IMR-90 (cell line): ENCODE data around the gene DCLK1. TPM values are rescaled to one million over a fixed set of nuclear protein-coding genes. Genes with fewer than 3 reads are reported as not detected.

Experiments
- ATAC-seq: fragments of 200-7000 bp; cut with Tn5 transposase; 2 replicates; pipeline ENCODE4 v1.9.1; 2020; ENCODE audit warnings: low read depth, mild to moderate bottlenecking, moderate library complexity
- BruUV-seq: library from RNA; stranded (reverse); fragments of 400-500 nt; replicated peaks from 2 replicates; lab custom pipeline; 2021; lab: Mats Ljungman, UMichigan
- CTCF ChIA-PET: fragments of 300-600 bp; formaldehyde crosslinking; extraction: SDS; loops from one replicate; lab custom pipeline; 2021; ENCODE audit warnings: antibody characterized with exemption; lab: Yijun Ruan, JAX
- POLR2A ChIA-PET: fragments of 300-600 bp; sonication (Branson Sonifier 250); formaldehyde crosslinking; loops from one replicate; lab custom pipeline; 2022; ENCODE audit warnings: antibody characterized with exemption; ENCODE audit not compliant: unreplicated experiment; lab: Charles Lee
- DNase-seq: peaks from one replicate; pipeline ENCODE4 v3.0.0; 2013
- H2AFZ ChIP-seq: replicated peaks from 2 replicates; pipeline ENCODE3; 2013; ENCODE audit warnings: low read length, mild to moderate bottlenecking; ENCODE audit not compliant: poor library complexity
- H2AK5ac ChIP-seq: 2 replicates; pipeline ENCODE4 v1.6.1; 2013; ENCODE audit warnings: low read depth, low read length, inconsistent platforms
- H2AK9ac ChIP-seq: replicated peaks from 2 replicates; pipeline ENCODE3; 2013; ENCODE audit warnings: mild to moderate bottlenecking, low read depth, low read length, moderate library complexity; ENCODE audit not compliant: poor library complexity
- H2BK120ac ChIP-seq: 2 replicates; pipeline ENCODE4 v1.6.1; 2013; ENCODE audit warnings: low read depth, low read length, inconsistent platforms
- H2BK15ac ChIP-seq: 3 replicates; pipeline ENCODE4 v1.6.1; 2013; ENCODE audit warnings: low read depth, low read length, inconsistent platforms
- H2BK20ac ChIP-seq: 2 replicates; pipeline ENCODE4 v1.6.1; 2013; ENCODE audit warnings: low read depth, mild to moderate bottlenecking, inconsistent platforms, low read length, moderate library complexity
- H2BK5ac ChIP-seq: 2 replicates; pipeline ENCODE4 v1.6.1; 2013; ENCODE audit warnings: mild to moderate bottlenecking, low read depth, low read length, inconsistent platforms; ENCODE audit not compliant: poor library complexity, severe bottlenecking
- H3K14ac ChIP-seq: replicated peaks from 2 replicates; pipeline ENCODE4 v1.6.1; 2013; ENCODE audit warnings: low read depth, low read length, inconsistent platforms
- H3K18ac ChIP-seq: 2 replicates; pipeline ENCODE4 v1.6.1; 2013; ENCODE audit warnings: low read depth, low read length, control low read depth
- H3K23ac ChIP-seq: 2 replicates; pipeline ENCODE4 v1.6.1; 2013; ENCODE audit warnings: low read depth, low read length, inconsistent platforms
- H3K27ac ChIP-seq: 2 replicates; pipeline ENCODE4 v1.5.1; 2013; ENCODE audit warnings: mild to moderate bottlenecking, control low read depth, low read length; ENCODE audit not compliant: insufficient read depth
- H3K27me3 ChIP-seq: 2 replicates; pipeline ENCODE4 v1.6.1; 2013; ENCODE audit warnings: low read length; ENCODE audit not compliant: control insufficient read depth, insufficient read depth
- H3K36me3 ChIP-seq: 2 replicates; pipeline ENCODE4 v1.6.1; 2013; ENCODE audit warnings: low read length, mixed read lengths; ENCODE audit not compliant: control insufficient read depth, insufficient read depth
- H3K4ac ChIP-seq: 2 replicates; pipeline ENCODE4 v1.6.1; 2013; ENCODE audit warnings: low read depth, low read length, inconsistent platforms
- H3K4me1 ChIP-seq: 2 replicates; pipeline ENCODE4 v1.6.1; 2013; ENCODE audit warnings: low read length, mixed read lengths; ENCODE audit not compliant: control insufficient read depth, insufficient read depth
- H3K4me2 ChIP-seq: 2 replicates; pipeline ENCODE4 v1.6.1; 2013; ENCODE audit warnings: low read depth, mild to moderate bottlenecking, control low read depth, low read length, moderate library complexity
- H3K4me3 ChIP-seq: 2 replicates; pipeline ENCODE4 v1.5.1; 2013; ENCODE audit warnings: low read depth, mild to moderate bottlenecking, control low read depth, low read length, moderate library complexity; ENCODE audit not compliant: insufficient read depth
- H3K56ac ChIP-seq: 2 replicates; pipeline ENCODE4 v1.6.1; 2013; ENCODE audit warnings: low read length, inconsistent platforms; ENCODE audit not compliant: insufficient read depth; ENCODE audit errors: extremely low read depth
- H3K79me1 ChIP-seq, 2 experiments: 2 replicates each; pipeline ENCODE4 v1.6.1; 2013; ENCODE audit warnings: low read length in 2 of 2, inconsistent platforms in 1 of 2, low read depth in 1 of 2
- H3K9ac ChIP-seq: 2 replicates; pipeline ENCODE4 v1.6.1; 2013; ENCODE audit warnings: low read depth, low read length, control low read depth
- H3K9me1 ChIP-seq: 2 replicates; pipeline ENCODE4 v1.6.1; 2013; ENCODE audit warnings: low read length, inconsistent platforms; ENCODE audit not compliant: insufficient read depth
- H3K9me3 ChIP-seq: 2 replicates; pipeline ENCODE4 v1.6.1; 2013; ENCODE audit warnings: low read length; ENCODE audit not compliant: control insufficient read depth, insufficient read depth
- H4K20me1 ChIP-seq: 2 replicates; pipeline ENCODE4 v1.6.1; 2013; ENCODE audit warnings: low read length, inconsistent platforms; ENCODE audit not compliant: insufficient read depth
- H4K5ac ChIP-seq: 2 replicates; pipeline ENCODE4 v1.6.1; 2013; ENCODE audit warnings: mild to moderate bottlenecking, low read depth, low read length, control low read depth
- H4K8ac ChIP-seq, 2 experiments: 2 replicates each; pipeline ENCODE4 v1.6.1; 2013; ENCODE audit warnings: low read depth in 2 of 2, low read length in 2 of 2, control low read depth in 1 of 2, inconsistent platforms in 1 of 2
- H4K91ac ChIP-seq: 2 replicates; pipeline ENCODE4 v1.6.1; 2013; ENCODE audit warnings: low read depth, low read length, inconsistent platforms; ENCODE audit not compliant: insufficient read depth
- BHLHE40 ChIP-seq: fragments of 150-350 bp; IDR thresholded peaks from 2 replicates; pipeline ENCODE4 v1.6.1; 2016; ENCODE audit warnings: mild to moderate bottlenecking, low read depth, low read length
- CEBPB ChIP-seq: IDR thresholded peaks from 2 replicates; pipeline ENCODE4 v1.6.1; 2012; ENCODE audit warnings: low read depth, low read length, improper control_type of control experiment
- CHD1 ChIP-seq: IDR thresholded peaks from 2 replicates; pipeline ENCODE4 v1.6.1; 2012; ENCODE audit warnings: low read depth, low read length, improper control_type of control experiment
- FOS ChIP-seq: fragments of 150-350 bp; IDR thresholded peaks from 2 replicates; pipeline ENCODE4 v1.6.1; 2016; ENCODE audit warnings: low read depth, low read length
- MAFK ChIP-seq: IDR thresholded peaks from 2 replicates; pipeline ENCODE4 v1.6.1; 2012; ENCODE audit warnings: low read depth, low read length, improper control_type of control experiment
- MAZ ChIP-seq: IDR thresholded peaks from 2 replicates; pipeline ENCODE4 v1.6.1; 2012; ENCODE audit warnings: low read depth, mild to moderate bottlenecking, low read length, improper control_type of control experiment, moderate library complexity, borderline replicate concordance
- MXI1 ChIP-seq: IDR thresholded peaks from 2 replicates; pipeline ENCODE4 v1.6.1; 2012; ENCODE audit warnings: low read depth, mild to moderate bottlenecking, low read length, moderate library complexity, borderline replicate concordance
- NFE2L2 ChIP-seq: fragments of 150-350 bp; IDR thresholded peaks from 2 replicates; pipeline ENCODE4 v1.6.1; 2016; ENCODE audit warnings: low read depth, mild to moderate bottlenecking, low read length
- POLR2A ChIP-seq: IDR thresholded peaks from 2 replicates; pipeline ENCODE4 v1.6.1; 2012; ENCODE audit warnings: mild to moderate bottlenecking, low read depth, low read length
- RAD21 ChIP-seq: IDR thresholded peaks from 2 replicates; pipeline ENCODE4 v1.6.1; 2012; ENCODE audit warnings: low read length, improper control_type of control experiment
- RCOR1 ChIP-seq: IDR thresholded peaks from 2 replicates; pipeline ENCODE4 v1.6.1; 2012; ENCODE audit warnings: mild to moderate bottlenecking, low read length, improper control_type of control experiment; ENCODE audit not compliant: insufficient replicate concordance
- RFX5 ChIP-seq: IDR thresholded peaks from 2 replicates; pipeline ENCODE4 v1.8.0; 2012; ENCODE audit warnings: low read depth, mild to moderate bottlenecking, low read length, moderate library complexity
- SMC3 ChIP-seq: fragments of 150-350 bp; IDR thresholded peaks from 2 replicates; pipeline ENCODE4 v1.6.1; 2016; ENCODE audit warnings: low read depth, mild to moderate bottlenecking, antibody characterized with exemption, low read length, moderate library complexity
- WGBS, 2 experiments: methylation state at CpG; one replicate each; pipeline versions ENCODE4 v1.1.5 to v1.1.7; 2013; ENCODE audit warnings: missing lambda C conversion rate in 2 of 2; ENCODE audit not compliant: insufficient read length in 1 of 2; ENCODE audit errors: extremely low coverage in 2 of 2; 5-methylcytosine and 5-hydroxymethylcytosine counted together
- dilution Hi-C: fragments of 300-500 bp; cut with HindIII; formaldehyde crosslinking; loops from one replicate; pipeline ENCODE4 v1.14.3; 2018; ENCODE audit warnings: low sequenced_read_pairs; ENCODE audit not compliant: unreplicated experiment
- in situ Hi-C: fragments of 300-500 bp; cut with MboI; formaldehyde crosslinking; loops from 3 replicates; pipeline ENCODE4 v1.14.3; 2019; ENCODE audit warnings: low sequenced_read_pairs, inconsistent platforms, mixed read lengths
- intact Hi-C: fragments of 100-400 bp; cut with micrococcal nuclease; formaldehyde crosslinking; loops from 2 replicates; pipeline ENCODE4 v1.10.0; 2022
- polyA plus RNA-seq, 3 experiments: library from polyadenylated mRNA; depleted of rRNA; stranded (reverse); fragments of >200 nt; gene quantifications; 2 replicates each; pipeline ENCODE4 v1.2.3, GENCODE V29; 2012; ENCODE audit warnings: low replicate concordance in 1 of 3
- total RNA-seq: library from RNA; depleted of rRNA; stranded (reverse); fragments of >200 nt; gene quantifications from 2 replicates; pipeline ENCODE4 v1.2.3, GENCODE V29; 2012
- TF ChIP-seq, protein P1 (sequence below): fragments of 150-350 bp; IDR thresholded peaks from 2 replicates; pipeline ENCODE4 v1.6.1; 2016; ENCODE audit warnings: low read depth, mild to moderate bottlenecking, low read length, moderate library complexity, borderline replicate concordance
- TF ChIP-seq, protein P2 (sequence below): conservative IDR thresholded peaks from 2 replicates; pipeline ENCODE4 v1.5.1; 2012; ENCODE audit warnings: mild to moderate bottlenecking, low read depth, low read length, improper control_type of control experiment
- TF ChIP-seq, protein P3 (sequence below): fragments of 150-350 bp; IDR thresholded peaks from 2 replicates; pipeline ENCODE4 v1.6.1; 2017; ENCODE audit warnings: mild to moderate bottlenecking, antibody characterized with exemption, low read length, low read depth

Gene DCLK1
- total and polyA plus RNA-seq, 2 of the 4 experiments (the other 2 are of a cell fraction), result under 0.01 to 0.02 TPM

DNA sequence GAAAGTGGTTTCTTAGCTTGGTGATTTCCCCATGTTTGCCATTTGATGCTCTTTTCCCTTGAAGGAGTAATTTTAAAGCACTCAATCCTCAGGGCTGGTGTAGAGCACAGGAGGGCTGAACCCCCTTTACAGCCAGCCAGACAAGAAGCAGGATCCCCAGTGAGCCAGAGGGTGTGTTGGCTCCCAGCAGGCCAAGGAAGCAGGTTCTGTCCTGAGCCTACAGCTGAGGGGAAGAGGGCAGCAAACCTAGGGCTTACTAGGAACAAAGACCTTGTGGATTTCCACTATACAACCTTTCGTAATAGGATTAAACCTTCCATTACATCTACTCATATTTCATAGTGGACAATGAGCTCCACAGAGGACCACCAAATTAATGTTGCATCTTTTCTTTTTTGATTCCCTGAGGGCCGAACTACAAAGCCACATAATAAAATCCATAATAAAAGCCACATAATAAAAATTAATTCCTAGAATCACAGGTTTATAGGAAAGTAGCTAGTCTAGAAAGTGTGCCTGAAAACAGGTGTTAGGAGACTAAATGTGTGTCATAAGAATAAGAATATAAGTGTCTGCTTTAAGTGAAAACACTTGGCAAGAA lies 300.2 kb downstream of the DCLK1 start:
- Histone ChIP-seq H3K9me3 (no peaks in the 10 kb centered on the region), H2AFZ (no peak overlapping the region), H4K8ac (no peak overlapping the region), H3K9ac (no peak overlapping the region), H2BK20ac (no peak overlapping the region), H3K18ac (no peak overlapping the region), H3K4me1 (peaks cover 5% of the 10 kb centered on the region), H3K4ac (no peak overlapping the region), H3K36me3 (no peaks in the 10 kb centered on the region), H3K27me3 (no peaks in the 10 kb centered on the region), H2BK120ac (no peak overlapping the region), H3K56ac (no peak overlapping the region), H3K4me2 (no peak overlapping the region), H2BK15ac (no peak overlapping the region), H4K5ac (no peak overlapping the region), H2AK5ac (no peak overlapping the region), H3K9me1 (peaks cover 10% of the 10 kb centered on the region; the same call in 1 of the 2 replicates), H3K27ac (no peak overlapping the region), H3K79me1 (no peaks in the 10 kb centered on the region), H4K20me1 (no peaks in the 10 kb centered on the region), H3K4me3 (no peak overlapping the region), H2AK9ac (no peak overlapping the region), H3K23ac (no peak overlapping the region), H2BK5ac (no peak overlapping the region), H3K14ac (no peak overlapping the region), H4K91ac (no peak overlapping the region)
- no TSS peak for BruUV-seq
- CTCF ChIA-PET, result no interaction called here
- WGBS, 2 experiments, result no CpG with 5 or more reads among the region's 2 CpGs
- intact Hi-C loops, result no loop called here
- TF ChIP-seq CEBPB (no peak), NFE2L2 (no peak), CHD1 (no peak), RFX5 (no peak), MXI1 (no peak), RAD21 (no peak), FOS (no peak), SMC3 (no peak), RCOR1 (no peak), MAZ (no peak), MAFK (no peak), POLR2A (no peak), BHLHE40 (no peak)
- TF ChIP-seq, protein P1, sequence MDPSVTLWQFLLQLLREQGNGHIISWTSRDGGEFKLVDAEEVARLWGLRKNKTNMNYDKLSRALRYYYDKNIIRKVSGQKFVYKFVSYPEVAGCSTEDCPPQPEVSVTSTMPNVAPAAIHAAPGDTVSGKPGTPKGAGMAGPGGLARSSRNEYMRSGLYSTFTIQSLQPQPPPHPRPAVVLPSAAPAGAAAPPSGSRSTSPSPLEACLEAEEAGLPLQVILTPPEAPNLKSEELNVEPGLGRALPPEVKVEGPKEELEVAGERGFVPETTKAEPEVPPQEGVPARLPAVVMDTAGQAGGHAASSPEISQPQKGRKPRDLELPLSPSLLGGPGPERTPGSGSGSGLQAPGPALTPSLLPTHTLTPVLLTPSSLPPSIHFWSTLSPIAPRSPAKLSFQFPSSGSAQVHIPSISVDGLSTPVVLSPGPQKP, result no peak
- TF ChIP-seq, protein P2, sequence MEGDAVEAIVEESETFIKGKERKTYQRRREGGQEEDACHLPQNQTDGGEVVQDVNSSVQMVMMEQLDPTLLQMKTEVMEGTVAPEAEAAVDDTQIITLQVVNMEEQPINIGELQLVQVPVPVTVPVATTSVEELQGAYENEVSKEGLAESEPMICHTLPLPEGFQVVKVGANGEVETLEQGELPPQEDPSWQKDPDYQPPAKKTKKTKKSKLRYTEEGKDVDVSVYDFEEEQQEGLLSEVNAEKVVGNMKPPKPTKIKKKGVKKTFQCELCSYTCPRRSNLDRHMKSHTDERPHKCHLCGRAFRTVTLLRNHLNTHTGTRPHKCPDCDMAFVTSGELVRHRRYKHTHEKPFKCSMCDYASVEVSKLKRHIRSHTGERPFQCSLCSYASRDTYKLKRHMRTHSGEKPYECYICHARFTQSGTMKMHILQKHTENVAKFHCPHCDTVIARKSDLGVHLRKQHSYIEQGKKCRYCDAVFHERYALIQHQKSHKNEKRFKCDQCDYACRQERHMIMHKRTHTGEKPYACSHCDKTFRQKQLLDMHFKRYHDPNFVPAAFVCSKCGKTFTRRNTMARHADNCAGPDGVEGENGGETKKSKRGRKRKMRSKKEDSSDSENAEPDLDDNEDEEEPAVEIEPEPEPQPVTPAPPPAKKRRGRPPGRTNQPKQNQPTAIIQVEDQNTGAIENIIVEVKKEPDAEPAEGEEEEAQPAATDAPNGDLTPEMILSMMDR, result no peak
- TF ChIP-seq, protein P3, sequence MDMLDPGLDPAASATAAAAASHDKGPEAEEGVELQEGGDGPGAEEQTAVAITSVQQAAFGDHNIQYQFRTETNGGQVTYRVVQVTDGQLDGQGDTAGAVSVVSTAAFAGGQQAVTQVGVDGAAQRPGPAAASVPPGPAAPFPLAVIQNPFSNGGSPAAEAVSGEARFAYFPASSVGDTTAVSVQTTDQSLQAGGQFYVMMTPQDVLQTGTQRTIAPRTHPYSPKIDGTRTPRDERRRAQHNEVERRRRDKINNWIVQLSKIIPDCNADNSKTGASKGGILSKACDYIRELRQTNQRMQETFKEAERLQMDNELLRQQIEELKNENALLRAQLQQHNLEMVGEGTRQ, result no peak
- in situ Hi-C loops, result no loop called here
- POLR2A ChIA-PET, result no interaction called here
- dilution Hi-C loops, result no loop called here
- ATAC-seq, result no peak
- no peak for DNase-seq
